HepG2 (cell line): ENCODE results near the gene UBE3A. TPM values are rescaled to one million over a fixed set of nuclear protein-coding genes. Genes with fewer than 3 reads are reported as not detected.

ENCODE experiments used
- BRCA1 ChIP-seq: sonication (generic); formaldehyde crosslinking; IDR thresholded peaks from 2 replicates; pipeline ENCODE4 v1.4.0; 2020; ENCODE audit warnings: missing genetic modification reagents
- MLLT10 ChIP-seq: sonication (generic); formaldehyde crosslinking; IDR thresholded peaks from 2 replicates; pipeline ENCODE4 v1.4.0; 2020; ENCODE audit warnings: missing genetic modification reagents
- PRDM10 ChIP-seq: sonication (generic); formaldehyde crosslinking; IDR thresholded peaks from 2 replicates; pipeline ENCODE4 v1.4.0; 2020; ENCODE audit warnings: low read depth, missing genetic modification reagents
- TCF7 ChIP-seq: sonication (generic); IDR thresholded peaks from 2 replicates; pipeline ENCODE4 v1.6.1; 2016; ENCODE audit warnings: antibody characterized with exemption, low read depth
- THAP11 ChIP-seq: IDR thresholded peaks from 2 replicates; pipeline ENCODE4 v1.6.1; 2016; ENCODE audit warnings: missing biosample characterization, missing genetic modification reagents
- THRA ChIP-seq: sonication (generic); formaldehyde crosslinking; IDR thresholded peaks from 2 replicates; pipeline ENCODE4 v1.4.0; 2020; ENCODE audit warnings: missing genetic modification reagents, borderline replicate concordance
- ZNF382 ChIP-seq: sonication (generic); formaldehyde crosslinking; IDR thresholded peaks from 2 replicates; pipeline ENCODE4 v1.5.0; 2020; ENCODE audit warnings: missing genetic modification reagents, mild to moderate bottlenecking, borderline replicate concordance
- ZNF784 ChIP-seq: sonication (generic); formaldehyde crosslinking; IDR thresholded peaks from 2 replicates; pipeline ENCODE4 v1.5.1; 2020; ENCODE audit warnings: missing genetic modification reagents, mild to moderate bottlenecking, borderline replicate concordance
- ZNF790 ChIP-seq: sonication (generic); formaldehyde crosslinking; IDR thresholded peaks from 2 replicates; pipeline ENCODE4 v1.8.0; 2022; ENCODE audit warnings: missing genetic modification reagents, mild to moderate bottlenecking, borderline replicate concordance
- polyA plus RNA-seq, 8 experiments: library from polyadenylated mRNA; depleted of rRNA in 3 of 8; stranded (reverse) in 7 of 8; unstranded in 1 of 8; fragments of >200 nt; fragmentation: Illumina TruSeq in 4 of 8; extraction: Trizol in 4 of 8; gene quantifications; 2 replicates each; pipeline versions ENCODE4 v1.2.1 to v1.2.3, GENCODE V29; 2011 to 2016; ENCODE audit warnings: low read depth in 4 of 8, missing spikeins in 1 of 8, mixed read lengths in 1 of 8; ENCODE audit not compliant: insufficient read depth in 1 of 8
- total RNA-seq, 5 experiments: library from RNA; depleted of rRNA; stranded (reverse); fragments of >200 nt; fragmentation: Illumina TruSeq; extraction: Trizol; gene quantifications; 2 replicates each; pipeline ENCODE4 v1.2.3, GENCODE V29; 2016; ENCODE audit warnings: low read depth in 1 of 5
- TF ChIP-seq, protein P1 (sequence below): sonication (generic); formaldehyde crosslinking; IDR thresholded peaks from 2 replicates; pipeline ENCODE4 v1.4.0; 2020; ENCODE audit warnings: missing genetic modification reagents
- TF ChIP-seq, protein P2 (sequence below): sonication (generic); formaldehyde crosslinking; IDR thresholded peaks from 2 replicates; pipeline ENCODE4 v1.8.0; 2022; ENCODE audit warnings: mild to moderate bottlenecking, missing genetic modification reagents, moderate library complexity

Gene UBE3A
- total and polyA plus RNA-seq, 2 of the 13 experiments (the other 11 are each of a cell fraction or from before 2014, with no cell fraction given), result 17.3 to 80.5 TPM

- TF ChIP-seq ZNF784 (CRISPR knock-in tag) (no peak), ZNF790 (CRISPR knock-in tag) (no peak), THAP11 (CRISPR knock-in tag) (no peak), THRA (no peak), PRDM10 (no peak), ZNF382 (CRISPR knock-in tag) (no peak), TCF7 (no peak), MLLT10 (CRISPR knock-in tag) (no peak), BRCA1 (CRISPR knock-in tag) (no peak)
- TF ChIP-seq, protein P1, sequence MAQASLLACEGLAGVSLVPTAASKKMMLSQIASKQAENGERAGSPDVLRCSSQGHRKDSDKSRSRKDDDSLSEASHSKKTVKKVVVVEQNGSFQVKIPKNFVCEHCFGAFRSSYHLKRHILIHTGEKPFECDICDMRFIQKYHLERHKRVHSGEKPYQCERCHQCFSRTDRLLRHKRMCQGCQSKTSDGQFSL (CRISPR knock-in tag), result no peak
- TF ChIP-seq, protein P2, sequence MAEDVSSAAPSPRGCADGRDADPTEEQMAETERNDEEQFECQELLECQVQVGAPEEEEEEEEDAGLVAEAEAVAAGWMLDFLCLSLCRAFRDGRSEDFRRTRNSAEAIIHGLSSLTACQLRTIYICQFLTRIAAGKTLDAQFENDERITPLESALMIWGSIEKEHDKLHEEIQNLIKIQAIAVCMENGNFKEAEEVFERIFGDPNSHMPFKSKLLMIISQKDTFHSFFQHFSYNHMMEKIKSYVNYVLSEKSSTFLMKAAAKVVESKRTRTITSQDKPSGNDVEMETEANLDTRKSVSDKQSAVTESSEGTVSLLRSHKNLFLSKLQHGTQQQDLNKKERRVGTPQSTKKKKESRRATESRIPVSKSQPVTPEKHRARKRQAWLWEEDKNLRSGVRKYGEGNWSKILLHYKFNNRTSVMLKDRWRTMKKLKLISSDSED (CRISPR knock-in tag), result no peak
These were observed 30.4 kb downstream of the UBE3A start (continued) for GRCh38 chr15:25408428-25408827.
